HEK293T (cell line): Measurements from ENCODE around the gene MKRN2OS.

Experiments used
- CTCF ChIA-PET: fragments of 350-600 bp; formaldehyde crosslinking; extraction: SDS; loops from one replicate; lab custom pipeline; 2021; ENCODE audit warnings: antibody characterized with exemption, inconsistent platforms; lab: Yijun Ruan, JAX
- POLR2A ChIA-PET: fragments of 350-600 bp; formaldehyde crosslinking; extraction: SDS; loops from one replicate; lab custom pipeline; 2020; ENCODE audit warnings: antibody characterized with exemption, inconsistent platforms; lab: Yijun Ruan, JAX
- DNase-seq: peaks from one replicate; pipeline ENCODE4 v3.0.0; 2012; ENCODE audit warnings: mixed read lengths; ENCODE audit errors: extremely low spot score
- ARNT ChIP-seq: fragments of 450-650 bp; IDR thresholded peaks from 2 replicates; pipeline ENCODE4 v1.6.1; 2017; ENCODE audit warnings: mild to moderate bottlenecking
- BHLHE40 ChIP-seq: fragments of 450-650 bp; IDR thresholded peaks from 2 replicates; pipeline ENCODE4 v1.6.1; 2016; ENCODE audit warnings: mild to moderate bottlenecking, moderate library complexity, borderline replicate concordance
- CTBP1 ChIP-seq: fragments of 450-650 bp; IDR thresholded peaks from 2 replicates; pipeline ENCODE4 v1.6.1; 2016; ENCODE audit warnings: borderline replicate concordance
- ELF4 ChIP-seq: fragments of 450-650 bp; IDR thresholded peaks from 2 replicates; pipeline ENCODE4 v1.6.1; 2017; ENCODE audit warnings: antibody characterized with exemption
- FOXA1 ChIP-seq: fragments of 450-650 bp; IDR thresholded peaks from 2 replicates; pipeline ENCODE4 v1.6.1; 2016; ENCODE audit warnings: mild to moderate bottlenecking
- FOXK2 ChIP-seq: fragments of 450-650 bp; IDR thresholded peaks from 2 replicates; pipeline ENCODE4 v1.6.1; 2016; ENCODE audit warnings: mild to moderate bottlenecking
- FOXM1 ChIP-seq: fragments of 450-650 bp; IDR thresholded peaks from 2 replicates; pipeline ENCODE4 v1.6.1; 2017; ENCODE audit warnings: mild to moderate bottlenecking, borderline replicate concordance
- HDGF ChIP-seq: fragments of 450-650 bp; IDR thresholded peaks from 2 replicates; pipeline ENCODE4 v1.6.1; 2017; ENCODE audit warnings: antibody characterized with exemption, borderline replicate concordance
- L3MBTL2 ChIP-seq: fragments of 450-650 bp; conservative IDR thresholded peaks from 2 replicates; pipeline ENCODE4 v1.6.1; 2016; ENCODE audit warnings: mild to moderate bottlenecking
- LEF1 ChIP-seq: fragments of 450-650 bp; IDR thresholded peaks from 2 replicates; pipeline ENCODE4 v1.6.1; 2017; ENCODE audit warnings: mild to moderate bottlenecking, borderline replicate concordance
- NFRKB ChIP-seq: fragments of 450-650 bp; IDR thresholded peaks from 2 replicates; pipeline ENCODE4 v1.6.1; 2016; ENCODE audit warnings: mild to moderate bottlenecking, moderate library complexity
- PKNOX1 ChIP-seq: fragments of 450-650 bp; IDR thresholded peaks from 2 replicates; pipeline ENCODE4 v1.6.1; 2016
- SP1 ChIP-seq: fragments of 450-650 bp; IDR thresholded peaks from 2 replicates; pipeline ENCODE4 v1.6.1; 2017
- SUZ12 ChIP-seq: fragments of 450-650 bp; IDR thresholded peaks from 2 replicates; pipeline ENCODE4 v1.6.1; 2016; ENCODE audit warnings: mild to moderate bottlenecking
- TARDBP ChIP-seq: fragments of 450-650 bp; IDR thresholded peaks from 2 replicates; pipeline ENCODE4 v1.6.1; 2016
- ZNF384 ChIP-seq: fragments of 450-650 bp; IDR thresholded peaks from 2 replicates; pipeline ENCODE4 v1.6.1; 2016

The MKRN2OS gene

DNA sequence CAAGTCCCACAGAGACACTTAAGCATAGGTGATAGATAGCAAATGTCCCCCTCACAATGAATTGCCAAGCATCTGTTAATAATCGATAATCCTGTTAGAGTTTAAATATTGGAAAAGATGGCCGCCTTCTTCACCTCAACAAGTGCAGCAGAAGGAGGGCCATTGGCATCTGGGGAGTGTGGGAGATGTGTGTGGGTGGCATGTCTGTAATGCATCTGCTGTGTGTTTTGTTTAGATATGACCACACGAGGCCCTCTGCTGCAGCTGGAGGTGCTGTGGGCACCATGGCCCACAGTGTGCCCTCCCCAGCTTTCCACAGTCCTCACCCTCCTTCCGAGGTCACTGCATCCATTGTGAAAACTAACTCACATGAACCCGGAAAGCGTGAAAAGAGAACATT lies 24.5 kb upstream of the MKRN2OS start:
- TF ChIP-seq CTBP1 (no peak), FOXA1 (no peak), ARNT (no peak), NFRKB (no peak), PKNOX1 (no peak), BHLHE40 (no peak), HDGF (no peak), FOXM1 (no peak), ZNF384 (no peak)
- CTCF ChIA-PET = interaction anchor here (0.6 kb wide), 1 partner anchor 55 kb away, joined by 3 read pairs; no protein-coding TSS in a partner anchor
- POLR2A ChIA-PET = no interaction called here
- DNase-seq = no peak

GRCh38 chr3:12568747-12569146 lies 23.4 kb upstream of the MKRN2OS start:
- ChIA-PET POLR2A (no interaction called here), CTCF (interaction anchor here (1.6 kb wide), 1 partner anchor 10 kb away, joined by 5 read pairs; no protein-coding TSS in a partner anchor)
- no peak for TF ChIP-seq SP1
- TF ChIP-seq LEF1 = no peak
- TF ChIP-seq HDGF = no peak
- TF ChIP-seq TARDBP = no peak
- TF ChIP-seq BHLHE40 = no peak
- TF ChIP-seq ARNT = no peak
- TF ChIP-seq SUZ12 = no peak
- no peak for TF ChIP-seq ZNF384
- no peak for TF ChIP-seq NFRKB
- TF ChIP-seq FOXM1 = no peak
- no peak for TF ChIP-seq ELF4
- no peak for DNase-seq

DNA sequence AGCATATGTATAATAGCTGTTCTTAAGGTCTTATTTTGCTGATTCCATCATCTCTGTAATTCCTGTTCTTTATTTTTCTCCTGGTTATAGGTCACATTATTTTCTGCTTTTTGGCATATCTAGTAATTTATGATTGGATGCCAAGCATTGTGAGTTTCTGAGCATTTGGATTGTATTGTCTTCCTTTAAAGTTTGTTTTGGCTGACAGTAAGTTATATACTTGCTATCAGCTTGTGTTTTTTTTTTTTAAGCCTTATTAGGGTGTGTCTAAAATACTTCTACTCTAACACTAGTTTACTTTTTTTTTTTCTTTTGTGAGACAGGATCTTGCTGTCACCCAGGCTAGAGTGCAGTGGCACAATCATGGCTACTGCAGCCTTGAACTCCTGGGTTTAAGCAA lies 21.7 kb upstream of the MKRN2OS start:
- ChIA-PET POLR2A (no interaction called here), CTCF (no interaction called here)
- no peak for TF ChIP-seq SP1
- no peak for TF ChIP-seq FOXA1
- TF ChIP-seq ARNT = no peak
- no peak for TF ChIP-seq ZNF384
- no peak for TF ChIP-seq CTBP1
- no peak for TF ChIP-seq LEF1
- TF ChIP-seq FOXK2 = no peak
- DNase-seq = no peak

DNA sequence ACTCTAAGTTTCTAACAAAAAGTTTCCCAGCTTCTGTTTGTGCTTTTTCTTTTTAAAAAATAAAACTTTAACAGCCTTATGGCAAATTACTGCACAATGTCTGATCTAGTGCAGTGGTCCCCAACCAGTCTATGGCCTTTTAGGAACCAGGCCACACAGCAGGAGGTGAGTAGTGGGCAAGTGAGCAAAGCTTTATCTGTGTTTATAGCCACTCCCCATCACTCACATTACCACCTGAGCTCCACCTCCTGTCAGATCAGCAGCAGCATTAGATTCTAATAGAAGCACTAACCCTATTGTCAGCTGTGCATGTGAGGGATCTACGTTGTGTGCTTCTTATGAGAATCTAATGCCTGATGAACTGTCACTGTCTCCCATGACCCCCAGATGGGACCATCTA lies 17.2 kb upstream of the MKRN2OS start:
- ChIA-PET CTCF (interaction anchor here (0.7 to 1.1 kb wide), 2 partner anchors 83 to 347 kb away, joined by 3 read pairs; no protein-coding TSS in a partner anchor), POLR2A (no interaction called here)
- TF ChIP-seq L3MBTL2 (no peak), FOXA1 (no peak), BHLHE40 (no peak), ARNT (no peak), CTBP1 (no peak), PKNOX1 (no peak), FOXM1 (no peak), TARDBP (no peak)
- DNase-seq = no peak

DNA sequence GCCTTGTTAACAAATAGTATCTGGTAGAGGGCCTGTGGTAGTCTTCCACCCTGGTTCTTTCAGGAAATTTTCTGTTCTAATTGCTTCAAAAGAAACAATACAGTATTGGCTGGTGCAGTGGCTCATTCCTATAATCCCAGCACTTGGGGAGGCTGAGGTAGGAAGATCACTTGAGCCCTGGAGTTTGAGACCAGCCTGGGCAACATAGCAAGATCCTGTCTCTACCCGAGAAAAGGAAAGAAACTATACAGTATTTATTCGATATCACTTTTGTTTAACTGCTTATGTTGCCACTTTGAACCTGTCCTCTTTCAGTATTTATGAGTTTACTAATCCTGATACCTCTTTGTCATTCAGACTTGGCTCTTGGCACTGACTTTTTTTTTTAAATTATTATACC lies 16.1 kb upstream of the MKRN2OS start:
- TF ChIP-seq FOXA1 (no peak), SUZ12 (no peak), CTBP1 (no peak), FOXM1 (no peak), BHLHE40 (no peak), FOXK2 (no peak), LEF1 (no peak), TARDBP (no peak), ARNT (no peak), ELF4 (no peak), NFRKB (no peak), L3MBTL2 (no peak), PKNOX1 (no peak), SP1 (no peak), HDGF (no peak), ZNF384 (no peak)
- no peak for DNase-seq
- ChIA-PET POLR2A (no interaction called here), CTCF (no interaction called here)

GRCh38 chr3:12560505-12561190 lies 15.3 kb upstream of the MKRN2OS start:
- no peak for TF ChIP-seq SP1
- no peak for TF ChIP-seq FOXM1
- no peak for TF ChIP-seq LEF1
- TF ChIP-seq L3MBTL2 = no peak
- no peak for TF ChIP-seq HDGF
- no peak for DNase-seq
- ChIA-PET CTCF (interaction anchor here (0.6 kb wide), 1 partner anchor 45 kb away, joined by 5 read pairs; no protein-coding TSS in a partner anchor), POLR2A (no interaction called here)
